ENCODE results near the gene TMEM170B.

The TMEM170B gene

DNA sequence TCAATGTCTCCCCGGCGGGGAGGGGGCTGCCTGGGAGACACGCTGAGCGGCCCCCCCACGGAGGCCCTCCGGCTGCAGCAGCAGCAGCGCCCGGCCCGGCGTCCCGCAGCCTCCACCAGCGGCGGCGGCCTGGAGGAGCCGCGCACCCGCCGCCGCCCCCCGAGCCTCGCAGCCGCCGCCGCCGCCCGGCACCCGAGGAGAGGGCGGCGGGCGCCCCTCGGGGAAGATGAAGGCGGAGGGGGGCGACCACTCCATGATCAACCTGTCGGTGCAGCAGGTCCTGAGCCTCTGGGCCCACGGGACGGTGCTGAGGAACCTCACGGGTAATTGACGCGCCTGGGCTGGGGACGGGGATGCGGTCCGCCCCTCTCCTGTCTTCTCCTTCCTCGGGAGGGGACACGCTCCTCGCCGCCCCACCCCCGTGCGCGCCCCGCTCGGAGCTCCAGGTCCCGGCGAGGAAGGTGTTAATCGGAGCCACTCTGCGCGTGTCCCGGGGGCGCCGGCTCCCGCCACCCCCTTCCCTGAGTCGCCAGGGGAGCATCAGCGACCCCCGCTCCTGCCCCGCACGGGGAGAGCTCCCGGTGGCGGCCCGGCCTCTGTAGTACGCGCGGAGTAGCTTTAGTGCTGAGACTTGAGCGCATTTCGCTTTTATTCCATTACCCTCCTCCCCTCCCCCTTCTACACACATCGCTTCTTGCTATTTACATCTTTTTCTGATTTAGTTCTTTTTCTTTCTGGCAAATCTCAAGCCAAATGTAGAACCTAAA lies 686 bp downstream of the TMEM170B start:
- peak; percentile 38 for ATAC-seq

GRCh38 chr6:11538819-11539468 lies 1.4 kb downstream of the TMEM170B start:
- TF ChIP-seq ZFP30 (CRISPR knock-in tag; IDR thresholded peaks at IDR 0.05) (no peak), PPARA (CRISPR knock-in tag; IDR thresholded peaks at IDR 0.05; ENCODE audit: borderline replicate concordance) (no peak), ZFP3 (CRISPR knock-in tag; IDR thresholded peaks at IDR 0.05) (no peak), POU6F1 (CRISPR knock-in tag; IDR thresholded peaks at IDR 0.05; ENCODE audit: borderline replicate concordance, low read depth) (no peak), ZNF8 (CRISPR knock-in tag; IDR thresholded peaks at IDR 0.05) (no peak), CSDC2 (CRISPR knock-in tag; IDR thresholded peaks at IDR 0.05) (no peak), ZNF70 (CRISPR knock-in tag; IDR thresholded peaks at IDR 0.05) (no peak), OSR1 (CRISPR knock-in tag; IDR thresholded peaks at IDR 0.05) (no peak), BACH2 (CRISPR knock-in tag; IDR thresholded peaks at IDR 0.05; ENCODE audit: borderline replicate concordance) (no peak), TOX (CRISPR knock-in tag; IDR thresholded peaks at IDR 0.05; ENCODE audit: borderline replicate concordance) (no peak), TCF4 (CRISPR knock-in tag; IDR thresholded peaks at IDR 0.05; ENCODE audit: borderline replicate concordance) (no peak), CSRNP3 (CRISPR knock-in tag; IDR thresholded peaks at IDR 0.05) (no peak), ARNTL (CRISPR knock-in tag; IDR thresholded peaks at IDR 0.05; ENCODE audit: borderline replicate concordance, low read depth) (no peak), GLIS3 (CRISPR knock-in tag; IDR thresholded peaks at IDR 0.05) (no peak), RARB (CRISPR knock-in tag; IDR thresholded peaks at IDR 0.05) (no peak), SNAI2 (CRISPR knock-in tag; IDR thresholded peaks at IDR 0.05) (no peak), TSHZ2 (CRISPR knock-in tag; IDR thresholded peaks at IDR 0.05) (no peak)
- TF ChIP-seq, protein P1, sequence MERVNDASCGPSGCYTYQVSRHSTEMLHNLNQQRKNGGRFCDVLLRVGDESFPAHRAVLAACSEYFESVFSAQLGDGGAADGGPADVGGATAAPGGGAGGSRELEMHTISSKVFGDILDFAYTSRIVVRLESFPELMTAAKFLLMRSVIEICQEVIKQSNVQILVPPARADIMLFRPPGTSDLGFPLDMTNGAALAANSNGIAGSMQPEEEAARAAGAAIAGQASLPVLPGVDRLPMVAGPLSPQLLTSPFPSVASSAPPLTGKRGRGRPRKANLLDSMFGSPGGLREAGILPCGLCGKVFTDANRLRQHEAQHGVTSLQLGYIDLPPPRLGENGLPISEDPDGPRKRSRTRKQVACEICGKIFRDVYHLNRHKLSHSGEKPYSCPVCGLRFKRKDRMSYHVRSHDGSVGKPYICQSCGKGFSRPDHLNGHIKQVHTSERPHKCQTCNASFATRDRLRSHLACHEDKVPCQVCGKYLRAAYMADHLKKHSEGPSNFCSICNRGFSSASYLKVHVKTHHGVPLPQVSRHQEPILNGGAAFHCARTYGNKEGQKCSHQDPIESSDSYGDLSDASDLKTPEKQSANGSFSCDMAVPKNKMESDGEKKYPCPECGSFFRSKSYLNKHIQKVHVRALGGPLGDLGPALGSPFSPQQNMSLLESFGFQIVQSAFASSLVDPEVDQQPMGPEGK (CRISPR knock-in tag; IDR thresholded peaks at IDR 0.05; ENCODE audit: borderline replicate concordance): no peak
- TF ChIP-seq, protein P2, sequence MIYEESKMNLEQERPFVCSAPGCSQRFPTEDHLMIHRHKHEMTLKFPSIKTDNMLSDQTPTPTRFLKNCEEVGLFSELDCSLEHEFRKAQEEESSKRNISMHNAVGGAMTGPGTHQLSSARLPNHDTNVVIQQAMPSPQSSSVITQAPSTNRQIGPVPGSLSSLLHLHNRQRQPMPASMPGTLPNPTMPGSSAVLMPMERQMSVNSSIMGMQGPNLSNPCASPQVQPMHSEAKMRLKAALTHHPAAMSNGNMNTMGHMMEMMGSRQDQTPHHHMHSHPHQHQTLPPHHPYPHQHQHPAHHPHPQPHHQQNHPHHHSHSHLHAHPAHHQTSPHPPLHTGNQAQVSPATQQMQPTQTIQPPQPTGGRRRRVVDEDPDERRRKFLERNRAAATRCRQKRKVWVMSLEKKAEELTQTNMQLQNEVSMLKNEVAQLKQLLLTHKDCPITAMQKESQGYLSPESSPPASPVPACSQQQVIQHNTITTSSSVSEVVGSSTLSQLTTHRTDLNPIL (CRISPR knock-in tag; IDR thresholded peaks at IDR 0.05; ENCODE audit: low read depth): no peak
- ATAC-seq: no peak

More for the DNA sequence above, 686 bp downstream of the TMEM170B start:
- no peak for TF ChIP-seq OSR1 (CRISPR knock-in tag; IDR thresholded peaks at IDR 0.05)
- no peak for TF ChIP-seq ARNTL (CRISPR knock-in tag; IDR thresholded peaks at IDR 0.05; ENCODE audit: borderline replicate concordance, low read depth)
- no peak for TF ChIP-seq ZNF565 (CRISPR knock-in tag; conservative IDR thresholded peaks at IDR 0.05; ENCODE audit: low read depth)
- no peak for TF ChIP-seq SNAI2 (CRISPR knock-in tag; IDR thresholded peaks at IDR 0.05)
- TF ChIP-seq, protein P1 (CRISPR knock-in tag; IDR thresholded peaks at IDR 0.05; ENCODE audit: borderline replicate concordance): peak; percentile 58; the same call in 1 of the 2 replicates
